Activated T-cell treated with anti-CD3 and anti-CD28 coated beads, Interleukin-2, amount 50 U/mL, for 24 hours (primary cell): ENCODE measurements around the gene HDAC9.
A peak's percentile ranks its signal among the peaks of the same experiment; 100 is the strongest.

Source experiments
- DNase-seq: peaks from one replicate; pipeline ENCODE4 v3.0.0-alpha.2; 2020
- H3K27ac Mint-ChIP-seq: 2 replicates; pipeline ENCODE4 v1.8.0; 2020; ENCODE audit warnings: mild to moderate bottlenecking, mixed read lengths
- H3K27me3 Mint-ChIP-seq: 2 replicates; pipeline ENCODE4 v1.8.0; 2020; ENCODE audit warnings: mixed read lengths
- H3K36me3 Mint-ChIP-seq: 2 replicates; pipeline ENCODE4 v1.8.0; 2020; ENCODE audit warnings: low read depth, mixed read lengths
- H3K4me1 Mint-ChIP-seq: 2 replicates; pipeline ENCODE4 v1.8.0; 2020; ENCODE audit warnings: low read depth, mixed read lengths
- H3K4me3 Mint-ChIP-seq: 2 replicates; pipeline ENCODE4 v1.8.0; 2020; ENCODE audit warnings: mild to moderate bottlenecking, moderate library complexity, mixed read lengths
- H3K9me3 Mint-ChIP-seq: 2 replicates; pipeline ENCODE4 v1.8.0; 2020; ENCODE audit warnings: mixed read lengths

The HDAC9 gene

DNA sequence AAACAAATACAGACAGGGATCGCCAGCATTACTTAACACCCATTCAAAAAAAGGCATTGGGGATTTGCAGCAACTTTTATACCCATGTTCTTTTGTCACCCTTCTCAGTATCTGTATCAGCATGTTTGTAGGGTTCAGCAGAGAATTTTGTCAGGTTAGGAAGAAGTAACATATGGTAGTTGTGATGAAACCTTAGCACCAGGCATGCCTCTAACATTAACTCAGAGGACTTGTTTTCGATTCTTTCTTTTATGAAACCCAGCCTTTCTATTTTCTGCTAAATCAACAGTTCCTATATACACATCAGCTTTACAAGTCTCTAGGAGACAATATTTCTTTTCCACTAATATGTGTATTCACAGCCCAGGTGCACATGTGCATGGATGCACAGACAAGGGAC is 22.4 kb upstream of the HDAC9 start:
- DNase-seq: no peak
- Mint-ChIP-seq H3K27me3 (no peaks in the 10 kb centered on the region), H3K4me3 (no peak overlapping the region), H3K4me1 (no peaks in the 10 kb centered on the region), H3K27ac (no peak overlapping the region), H3K36me3 (no peaks in the 10 kb centered on the region), H3K9me3 (no peaks in the 10 kb centered on the region)

DNA sequence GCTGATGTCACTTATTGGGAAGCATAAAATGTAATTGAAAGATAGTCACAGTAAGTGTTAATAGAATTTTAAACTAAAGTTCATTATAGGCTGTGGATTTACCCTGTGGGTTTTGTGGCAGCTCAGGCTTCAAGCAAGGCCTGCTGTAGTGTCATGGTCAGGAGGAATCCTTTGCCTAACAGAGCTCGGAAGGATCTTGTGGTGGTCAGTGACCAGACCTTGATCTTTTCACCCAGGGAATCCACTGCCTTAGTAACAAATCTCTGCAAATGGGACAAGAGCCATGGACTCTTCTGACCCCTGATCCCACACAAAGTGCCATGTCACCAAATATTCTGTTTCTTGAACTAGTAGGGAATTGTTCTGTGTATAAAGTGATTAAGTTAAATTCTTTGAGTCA is 20.6 kb upstream of the HDAC9 start:
- Mint-ChIP-seq H3K4me1 (no peaks in the 10 kb centered on the region), H3K9me3 (no peaks in the 10 kb centered on the region), H3K36me3 (no peaks in the 10 kb centered on the region), H3K27ac (no peak overlapping the region), H3K27me3 (no peaks in the 10 kb centered on the region), H3K4me3 (no peak overlapping the region)
- no peak for DNase-seq

- Mint-ChIP-seq H3K9me3 (no peaks in the 10 kb centered on the region), H3K4me3 (no peak overlapping the region), H3K4me1 (no peaks in the 10 kb centered on the region), H3K27ac (no peak overlapping the region), H3K36me3 (no peaks in the 10 kb centered on the region), H3K27me3 (no peaks in the 10 kb centered on the region)
- DNase-seq: no peak
Measured at GRCh38 chr7:18475488-18475887, 20.1 kb upstream of the HDAC9 start.

GRCh38 chr7:18481776-18482175 is 13.8 kb upstream of the HDAC9 start:
- no peaks in the 10 kb centered on the region for H3K9me3 Mint-ChIP-seq
- DNase-seq: no peak
- H3K4me3 Mint-ChIP-seq: no peak overlapping the region
- H3K27ac Mint-ChIP-seq: no peak overlapping the region
- H3K27me3 Mint-ChIP-seq: no peaks in the 10 kb centered on the region
- H3K4me1 Mint-ChIP-seq: no peaks in the 10 kb centered on the region
- H3K36me3 Mint-ChIP-seq: no peaks in the 10 kb centered on the region

DNA sequence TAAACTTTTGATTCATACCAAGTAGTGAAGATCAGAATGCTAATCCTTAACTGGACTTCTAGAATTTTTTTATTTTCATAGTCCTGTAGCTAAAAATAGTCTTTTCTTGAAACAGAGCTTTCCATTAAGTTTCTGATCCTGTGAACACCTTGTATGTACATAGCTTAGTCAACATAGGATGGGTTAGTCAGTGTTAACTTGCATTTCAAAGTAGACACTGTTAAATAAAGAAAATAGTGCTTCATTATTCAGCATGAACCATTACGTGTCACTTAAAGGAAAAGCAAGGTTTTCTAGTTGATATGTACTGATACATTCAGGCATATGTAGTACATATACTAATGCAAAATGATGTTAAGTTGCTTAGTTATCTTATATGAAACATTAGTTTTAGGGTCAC is 7.5 kb upstream of the HDAC9 start:
- no peak for DNase-seq
- H3K4me3 Mint-ChIP-seq: no peak overlapping the region
- H3K27me3 Mint-ChIP-seq: no peaks in the 10 kb centered on the region
- H3K36me3 Mint-ChIP-seq: no peaks in the 10 kb centered on the region
- H3K4me1 Mint-ChIP-seq: no peaks in the 10 kb centered on the region
- H3K27ac Mint-ChIP-seq: no peak overlapping the region
- no peaks in the 10 kb centered on the region for H3K9me3 Mint-ChIP-seq

GRCh38 chr7:18489624-18490023 is 5.9 kb upstream of the HDAC9 start:
- Mint-ChIP-seq H3K27me3 (no peaks in the 10 kb centered on the region), H3K9me3 (no peaks in the 10 kb centered on the region), H3K4me3 (no peak overlapping the region), H3K27ac (no peak overlapping the region), H3K36me3 (no peaks in the 10 kb centered on the region), H3K4me1 (peaks cover under 1% of the 10 kb centered on the region)
- DNase-seq: no peak

- no peak for DNase-seq
- peaks cover 8% of the 10 kb centered on the region for H3K27me3 Mint-ChIP-seq
- no peak overlapping the region for H3K4me3 Mint-ChIP-seq
- H3K9me3 Mint-ChIP-seq: no peaks in the 10 kb centered on the region
- no peaks in the 10 kb centered on the region for H3K36me3 Mint-ChIP-seq
- H3K4me1 Mint-ChIP-seq: peaks cover 18% of the 10 kb centered on the region
- no peak overlapping the region for H3K27ac Mint-ChIP-seq
Measured at GRCh38 chr7:18491871-18492270, 3.7 kb upstream of the HDAC9 start.

GRCh38 chr7:18494406-18494805 is 1.1 kb upstream of the HDAC9 start:
- no peak overlapping the region for H3K27ac Mint-ChIP-seq
- H3K27me3 Mint-ChIP-seq: peaks cover 8% of the 10 kb centered on the region
- no peak overlapping the region for H3K4me3 Mint-ChIP-seq
- no peak for DNase-seq
- H3K9me3 Mint-ChIP-seq: no peaks in the 10 kb centered on the region
- peaks cover 18% of the 10 kb centered on the region for H3K4me1 Mint-ChIP-seq
- no peaks in the 10 kb centered on the region for H3K36me3 Mint-ChIP-seq

DNA sequence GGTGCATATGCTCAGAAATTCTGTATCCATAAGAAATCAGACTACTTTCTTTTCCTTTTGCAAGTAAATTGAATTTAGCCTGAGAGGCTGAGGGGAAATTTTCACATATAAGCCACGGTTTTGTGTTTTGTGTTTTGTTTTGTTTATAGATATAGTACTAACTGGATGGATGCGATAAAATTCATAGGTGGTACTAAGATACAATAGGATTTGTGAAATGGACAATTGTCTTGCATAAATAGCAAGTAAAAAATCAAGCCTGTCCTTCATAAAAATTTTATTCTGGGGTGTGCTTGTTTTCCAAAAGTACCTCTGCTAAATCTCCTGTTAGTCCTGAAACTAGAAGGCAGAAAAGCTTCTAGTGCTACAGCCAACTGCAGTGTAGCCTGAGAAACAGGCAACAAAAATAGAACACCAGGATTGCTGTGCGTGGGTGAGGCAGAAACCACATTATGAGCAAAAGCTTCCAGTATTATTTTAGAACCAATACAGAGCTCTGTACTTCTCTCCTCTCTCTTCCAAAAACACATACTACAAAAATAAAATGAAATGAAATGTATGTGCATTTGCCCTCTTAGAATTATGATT is 634 bp upstream of the HDAC9 start:
- Mint-ChIP-seq H3K36me3 (no peaks in the 10 kb centered on the region), H3K4me3 (peak overlapping the region; percentile 60), H3K4me1 (peaks cover 18% of the 10 kb centered on the region), H3K27ac (peak overlapping the region; percentile 64), H3K9me3 (no peaks in the 10 kb centered on the region), H3K27me3 (peaks cover 8% of the 10 kb centered on the region)
- DNase-seq: no peak

GRCh38 chr7:18496341-18496700 is 772 bp downstream of the HDAC9 start:
- peaks cover 8% of the 10 kb centered on the region for H3K27me3 Mint-ChIP-seq
- DNase-seq: no peak
- H3K4me1 Mint-ChIP-seq: peaks cover 18% of the 10 kb centered on the region
- H3K36me3 Mint-ChIP-seq: no peaks in the 10 kb centered on the region
- no peaks in the 10 kb centered on the region for H3K9me3 Mint-ChIP-seq
- H3K4me3 Mint-ChIP-seq: peak overlapping the region; percentile 60
- H3K27ac Mint-ChIP-seq: no peak overlapping the region

DNA sequence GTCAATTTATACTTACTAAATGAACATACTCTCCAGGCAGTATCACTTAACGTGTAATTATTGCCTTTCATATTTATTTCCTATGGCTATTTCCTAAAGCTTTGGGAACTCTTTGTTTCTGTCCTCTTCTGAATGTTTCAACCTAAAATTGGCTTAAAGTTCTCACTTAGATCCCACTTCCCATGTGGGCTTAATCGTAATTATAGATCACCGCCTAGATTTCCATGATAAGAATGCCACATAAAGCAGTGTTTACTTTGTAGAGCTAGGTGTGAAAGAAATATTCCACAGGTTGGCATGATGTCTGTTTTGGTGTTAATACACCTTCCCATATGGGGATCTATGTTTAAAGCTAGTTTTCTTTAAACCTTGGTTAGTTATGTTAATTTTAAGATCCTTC is 1.5 kb downstream of the HDAC9 start:
- no peaks in the 10 kb centered on the region for H3K9me3 Mint-ChIP-seq
- H3K27ac Mint-ChIP-seq: no peak overlapping the region
- no peak for DNase-seq
- H3K4me1 Mint-ChIP-seq: peaks cover 18% of the 10 kb centered on the region
- H3K4me3 Mint-ChIP-seq: no peak overlapping the region
- peaks cover 8% of the 10 kb centered on the region for H3K27me3 Mint-ChIP-seq
- H3K36me3 Mint-ChIP-seq: no peaks in the 10 kb centered on the region

GRCh38 chr7:18497800-18498199 is 2.3 kb downstream of the HDAC9 start:
- Mint-ChIP-seq H3K4me3 (no peak overlapping the region), H3K36me3 (no peaks in the 10 kb centered on the region), H3K27me3 (peaks cover 8% of the 10 kb centered on the region), H3K9me3 (no peaks in the 10 kb centered on the region), H3K4me1 (peaks cover 18% of the 10 kb centered on the region), H3K27ac (no peak overlapping the region)
- no peak for DNase-seq

DNA sequence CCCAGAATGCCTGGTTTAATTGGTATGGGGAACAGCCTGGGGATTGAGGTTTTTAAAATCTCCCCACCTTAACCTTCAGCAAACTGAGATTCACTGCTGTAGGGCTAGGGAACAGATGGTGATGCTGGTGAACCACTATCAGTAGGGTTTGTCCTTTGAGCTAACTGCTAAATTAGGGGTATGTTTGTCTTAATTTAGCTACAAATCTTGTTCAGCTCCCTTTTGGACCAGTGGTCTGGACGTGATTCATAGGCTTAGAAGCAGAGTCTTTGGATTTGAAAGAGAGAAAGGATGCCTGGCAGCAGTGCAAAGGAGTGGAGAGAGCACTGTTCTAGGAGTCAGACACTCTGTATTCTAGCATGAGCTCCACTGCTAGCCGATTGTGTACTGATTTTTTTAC is 2.8 kb downstream of the HDAC9 start:
- Mint-ChIP-seq H3K36me3 (no peaks in the 10 kb centered on the region), H3K4me1 (peaks cover 18% of the 10 kb centered on the region), H3K27me3 (peaks cover 8% of the 10 kb centered on the region), H3K4me3 (no peak overlapping the region), H3K27ac (no peak overlapping the region), H3K9me3 (no peaks in the 10 kb centered on the region)
- DNase-seq: no peak

- H3K27ac Mint-ChIP-seq: no peak overlapping the region
- no peak overlapping the region for H3K4me3 Mint-ChIP-seq
- no peak for DNase-seq
- H3K36me3 Mint-ChIP-seq: no peaks in the 10 kb centered on the region
- H3K27me3 Mint-ChIP-seq: peaks cover 8% of the 10 kb centered on the region
- peaks cover 18% of the 10 kb centered on the region for H3K4me1 Mint-ChIP-seq
- H3K9me3 Mint-ChIP-seq: no peaks in the 10 kb centered on the region
Measured at GRCh38 chr7:18499407-18500177, 4.0 kb downstream of the HDAC9 start.

DNA sequence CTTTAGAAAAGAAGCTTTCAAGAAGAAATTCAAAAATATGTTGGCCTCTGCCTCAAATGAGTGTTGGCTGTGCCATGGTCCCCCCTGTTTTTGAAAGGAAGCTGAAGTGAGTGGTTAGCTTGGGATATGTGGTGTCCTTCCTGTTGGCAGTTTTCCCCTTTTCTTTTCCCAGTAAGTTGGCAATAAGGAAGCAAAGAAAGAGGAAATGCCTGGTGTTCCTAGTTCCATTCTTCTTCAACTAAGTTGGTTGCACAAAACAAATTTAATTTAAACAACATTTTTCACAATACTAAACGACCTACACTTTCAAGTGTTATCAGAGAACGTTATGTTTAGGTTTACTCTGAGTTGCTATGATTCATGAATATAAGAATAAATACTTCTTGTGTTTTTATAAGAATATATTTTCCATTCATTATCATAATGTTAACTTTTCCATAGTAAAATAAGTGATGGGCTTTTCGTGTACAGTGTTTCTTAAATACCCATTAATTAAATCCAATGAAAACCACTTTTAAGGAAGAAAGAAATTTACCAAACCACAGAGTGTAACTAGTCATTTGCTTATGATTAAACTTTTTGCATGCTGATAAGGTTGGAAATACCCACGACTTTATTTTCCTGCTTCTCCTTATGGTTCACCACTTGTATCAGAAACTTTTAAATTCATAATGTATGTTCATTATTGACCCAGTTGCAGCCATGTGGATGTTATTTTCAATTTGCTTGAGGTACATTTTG is 7.7 kb downstream of the HDAC9 start:
- no peaks in the 10 kb centered on the region for H3K4me1 Mint-ChIP-seq

More for the DNA sequence above, 7.7 kb downstream of the HDAC9 start:
- Mint-ChIP-seq H3K27ac (no peak overlapping the region), H3K36me3 (no peaks in the 10 kb centered on the region), H3K27me3 (no peaks in the 10 kb centered on the region), H3K4me3 (no peak overlapping the region), H3K9me3 (no peaks in the 10 kb centered on the region)
- no peak for DNase-seq
